HG02642 (cell line): ENCODE measurements around the gene C1orf35.

Experiments
- ATAC-seq: cut with Tn5 transposase; IDR thresholded peaks from one replicate; pipeline ENCODE4 v1.9.1; 2021; ENCODE audit warnings: mild to moderate bottlenecking; ENCODE audit not compliant: unreplicated experiment, poor library complexity

The C1orf35 gene

GRCh38 chr1:228096416-228097332 lies 6.5 kb downstream of the C1orf35 start:
- ATAC-seq, result no peak

- ATAC-seq, result no peak
Observed at GRCh38 chr1:228095938-228096337, 7.2 kb downstream of the C1orf35 start.

DNA sequence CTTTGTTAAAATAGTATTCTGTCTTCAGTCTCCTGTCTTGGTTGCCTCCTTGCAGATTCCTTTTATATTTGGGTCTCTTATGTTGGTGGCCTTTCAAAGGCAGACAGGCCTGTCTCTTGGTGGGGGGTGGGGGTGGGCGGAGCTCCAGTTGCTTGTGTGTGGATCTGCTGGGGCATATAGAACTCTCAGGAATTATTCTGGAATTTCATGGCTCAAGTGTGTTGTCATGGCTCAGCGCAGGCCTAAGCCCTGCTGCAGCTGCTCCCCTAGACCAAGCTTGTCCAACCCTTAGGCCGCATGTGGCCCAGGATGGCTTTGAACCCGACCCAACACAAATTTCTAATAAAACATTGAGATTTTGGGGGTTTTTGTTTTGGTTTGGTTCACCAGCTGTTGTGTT lies 8.0 kb downstream of the C1orf35 start:
- no peak for ATAC-seq

DNA sequence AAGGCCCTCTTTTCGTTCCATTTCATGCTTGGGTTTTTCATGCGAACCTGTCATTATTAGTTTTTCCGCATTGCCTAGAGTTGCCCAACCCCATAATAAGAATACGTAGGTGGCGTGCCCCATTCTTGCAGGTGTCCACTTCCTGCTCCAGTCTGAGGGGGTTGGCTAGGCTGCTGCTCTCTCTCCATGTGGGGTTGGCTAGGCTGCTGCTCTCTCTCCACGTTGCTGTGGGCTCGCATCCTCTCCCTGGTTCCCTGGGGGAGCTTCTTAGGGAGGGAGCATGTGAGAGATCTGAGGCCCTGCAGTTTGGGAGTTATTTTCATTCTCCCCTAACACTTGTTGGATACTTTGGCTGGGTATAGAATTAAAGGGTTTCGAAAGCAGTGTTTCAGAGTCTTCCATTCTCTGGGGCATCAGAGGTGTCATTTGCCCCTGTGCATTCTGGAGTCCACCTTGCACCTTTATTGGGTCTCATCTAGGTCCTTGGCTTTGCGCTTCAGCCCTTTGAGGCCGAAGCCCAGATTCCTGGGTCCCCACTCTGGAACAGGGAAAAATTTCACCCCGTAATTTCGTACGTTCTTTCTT lies 8.6 kb downstream of the C1orf35 start:
- no peak for ATAC-seq

DNA sequence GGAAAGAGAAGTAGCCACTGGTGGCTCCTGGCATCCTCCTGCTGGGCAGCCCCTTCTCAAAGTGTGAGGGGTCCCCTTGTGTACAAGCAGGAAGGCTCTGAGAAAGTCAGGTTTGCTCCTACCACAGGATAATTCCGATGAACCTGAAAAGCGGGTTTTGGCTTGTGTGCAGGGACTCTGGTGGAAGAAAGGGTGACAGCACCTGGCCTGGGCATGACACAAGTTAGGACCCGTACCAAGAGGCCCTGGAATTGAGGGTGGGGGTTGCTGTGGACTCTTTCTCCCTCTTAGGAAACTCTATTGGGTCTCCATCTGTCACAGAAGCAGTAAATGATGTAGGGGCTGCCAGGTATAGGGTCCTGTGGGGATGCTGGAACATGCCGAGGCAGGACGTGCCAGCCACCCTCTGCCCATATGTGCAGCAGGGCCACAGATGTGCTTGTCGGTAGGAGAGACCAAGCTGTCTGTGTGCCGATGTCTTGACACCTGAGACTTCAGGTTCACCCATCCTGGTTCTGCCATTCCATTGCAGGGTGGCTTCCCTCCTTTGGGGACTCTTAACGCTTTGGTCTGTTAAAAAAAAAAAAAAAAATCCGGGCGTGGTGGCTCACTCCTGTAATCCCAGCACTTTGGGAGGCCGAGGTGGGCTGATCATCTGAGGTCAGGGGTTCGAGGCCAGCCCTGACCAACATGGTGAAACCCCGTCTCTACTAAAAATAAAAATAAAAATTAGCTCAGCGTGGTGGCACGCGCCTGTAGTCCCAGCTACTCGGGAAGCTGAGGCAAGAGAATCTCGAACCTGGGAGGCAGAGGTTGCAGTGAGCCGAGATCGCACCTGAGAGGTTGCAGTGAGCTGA lies 9.8 kb downstream of the C1orf35 start:
- ATAC-seq, result no peak

DNA sequence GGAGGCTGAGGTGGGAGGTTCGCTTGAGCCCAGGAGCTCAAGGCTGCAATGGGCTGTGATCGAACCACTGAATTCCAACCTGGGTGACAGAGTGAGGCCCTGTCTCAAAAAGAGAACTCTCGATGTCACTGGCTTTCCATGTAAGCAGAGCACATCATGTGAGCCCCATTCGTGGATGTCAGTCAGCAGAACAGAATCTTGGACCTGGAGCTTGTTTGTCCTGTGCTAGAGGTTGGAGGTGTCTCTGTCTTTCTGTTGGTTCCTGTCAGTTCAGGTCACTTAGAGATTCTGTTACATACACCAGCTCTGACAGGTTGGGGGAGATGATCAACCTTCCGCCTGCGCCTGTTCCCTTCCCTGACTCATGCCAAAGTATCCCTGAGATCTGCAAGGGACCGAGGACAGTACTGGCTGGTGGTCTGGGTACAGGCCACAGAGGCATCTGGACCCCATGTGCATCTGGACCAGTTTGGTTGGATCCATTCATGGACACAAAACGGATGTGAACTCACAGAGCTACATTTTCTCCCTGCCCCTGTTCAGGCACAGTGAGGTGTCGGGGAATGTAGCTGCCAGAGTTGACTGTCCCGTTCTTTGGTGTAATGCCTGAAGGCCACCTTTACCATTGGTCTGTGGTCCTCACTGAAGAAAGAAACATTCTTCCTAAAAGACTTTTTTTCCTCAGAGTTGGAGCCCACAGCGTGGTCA lies 10.6 kb downstream of the C1orf35 start:
- no peak for ATAC-seq

DNA sequence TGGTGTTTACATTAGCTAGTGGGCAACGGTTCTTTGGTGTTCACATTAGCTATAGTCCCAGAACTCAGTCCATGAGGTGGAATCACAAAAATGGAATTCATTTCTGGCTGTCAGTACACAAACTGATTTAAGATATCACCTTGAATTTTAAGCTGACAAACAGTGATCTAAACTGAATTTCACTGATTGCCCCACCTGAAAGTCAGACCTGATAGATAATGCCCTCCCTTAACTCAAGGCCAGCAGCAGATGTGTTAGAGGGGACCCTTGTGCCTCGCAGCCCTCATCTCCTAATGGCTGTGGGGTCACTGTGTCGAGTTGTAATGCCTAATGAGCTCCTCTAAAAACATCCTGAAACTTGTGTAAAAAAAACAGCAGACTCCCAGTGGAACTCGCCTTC lies 12.0 kb downstream of the C1orf35 start:
- ATAC-seq, result no peak

GRCh38 chr1:228090613-228091081 lies 12.5 kb downstream of the C1orf35 start:
- ATAC-seq, result peak; percentile 40

- no peak for ATAC-seq
Observed at GRCh38 chr1:228089519-228090380, 13.4 kb downstream of the C1orf35 start.

- no peak for ATAC-seq
Observed at GRCh38 chr1:228088586-228089498, 14.3 kb downstream of the C1orf35 start.

DNA sequence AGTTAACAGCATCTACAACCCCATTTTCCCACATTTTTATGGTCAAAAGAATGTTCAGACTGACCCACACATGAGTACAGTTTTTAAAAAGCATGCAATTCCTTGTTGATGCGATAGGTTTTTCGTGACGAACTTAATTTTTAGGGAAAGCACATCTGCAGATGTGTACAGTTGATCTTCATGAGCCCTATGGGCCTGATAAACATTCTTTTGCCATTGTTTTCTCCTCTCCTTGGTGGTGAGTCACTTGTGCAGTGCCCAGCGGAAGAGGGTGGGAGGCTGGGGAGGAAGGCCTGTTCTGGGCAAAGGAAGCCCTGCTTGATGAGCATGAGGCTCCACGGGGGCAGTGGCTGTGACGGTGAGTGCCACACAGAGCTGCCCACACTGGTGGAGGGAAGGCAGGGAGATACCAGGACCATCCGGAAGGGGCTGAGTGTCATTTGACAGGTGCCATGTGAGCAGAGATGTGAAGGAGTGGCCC lies 15.3 kb downstream of the C1orf35 start:
- no peak for ATAC-seq

- ATAC-seq, result no peak
Observed at GRCh38 chr1:228085287-228085951, 17.7 kb downstream of the C1orf35 start.

- no peak for ATAC-seq
Observed at GRCh38 chr1:228084797-228085196, 18.3 kb downstream of the C1orf35 start.

GRCh38 chr1:228084325-228084724 lies 18.8 kb downstream of the C1orf35 start:
- no peak for ATAC-seq

DNA sequence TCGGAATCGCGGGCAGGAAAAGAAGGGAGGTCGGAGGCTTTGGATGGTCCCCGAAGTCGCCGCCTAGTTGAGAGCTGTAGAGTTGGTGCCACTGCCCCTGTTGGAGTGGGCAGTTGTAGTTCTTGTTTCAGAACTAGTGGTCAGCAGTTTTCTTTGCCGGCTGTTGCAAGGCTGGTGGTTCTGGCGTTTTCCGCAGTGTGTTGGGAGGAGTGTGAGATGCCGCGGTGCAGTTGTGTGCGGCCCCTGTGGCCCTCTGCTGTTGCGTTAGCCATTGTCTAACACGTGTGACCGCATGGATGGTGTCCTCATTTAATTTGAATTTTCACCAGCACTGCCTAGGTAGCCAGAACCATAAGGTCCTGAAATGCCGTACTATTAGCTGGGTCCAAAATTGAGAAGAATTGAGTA lies 19.2 kb downstream of the C1orf35 start:
- no peak for ATAC-seq

DNA sequence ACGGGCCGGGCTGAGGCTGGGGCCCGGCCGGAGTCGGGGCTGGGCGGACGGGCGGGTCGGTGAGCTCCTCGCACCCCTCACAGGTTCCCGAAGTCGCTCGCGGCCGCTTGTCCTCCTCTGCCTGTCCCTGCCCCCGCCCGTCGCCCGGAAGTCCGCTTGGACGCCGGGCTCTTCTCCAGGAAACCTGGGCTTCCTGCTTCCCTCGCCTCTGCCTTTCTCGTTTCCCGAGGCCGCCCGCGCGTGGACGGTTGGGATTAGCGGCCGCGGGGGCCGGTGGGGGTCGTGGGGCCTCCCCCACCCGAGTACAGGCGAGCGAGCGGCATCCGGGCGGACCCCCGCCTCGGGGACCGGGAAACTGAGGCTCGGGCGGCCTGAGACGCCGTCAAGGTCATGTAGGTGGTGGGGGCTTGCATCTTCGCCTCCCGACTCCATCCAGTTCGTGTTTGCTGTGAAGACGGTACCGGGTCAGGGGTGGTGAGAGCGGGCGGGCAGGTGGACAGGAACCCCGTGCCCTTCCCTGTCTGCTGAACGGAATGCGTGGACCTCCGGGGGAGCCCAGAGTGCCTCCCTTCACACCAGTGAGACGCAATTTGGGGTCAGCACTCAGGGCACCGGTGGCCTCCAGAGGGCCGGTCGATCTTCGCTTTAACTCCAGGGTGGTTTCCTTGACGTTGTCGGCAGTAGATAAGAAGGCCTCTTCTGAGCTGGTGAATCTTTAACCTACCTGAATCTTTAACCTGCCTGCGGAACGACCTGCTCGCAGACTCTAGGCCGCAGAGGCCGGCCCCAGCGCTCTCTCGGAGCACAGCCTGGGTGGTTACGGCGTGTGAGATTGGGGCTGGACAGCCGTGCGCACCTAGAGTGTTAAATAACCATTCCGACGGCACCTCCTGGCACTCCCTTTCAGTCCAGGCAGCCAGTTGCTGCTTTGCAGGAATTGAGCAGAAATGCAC lies 19.9 kb downstream of the C1orf35 start:
- ATAC-seq, result peak; percentile 26
